Measurements from ENCODE around the gene CHST11.

DNA sequence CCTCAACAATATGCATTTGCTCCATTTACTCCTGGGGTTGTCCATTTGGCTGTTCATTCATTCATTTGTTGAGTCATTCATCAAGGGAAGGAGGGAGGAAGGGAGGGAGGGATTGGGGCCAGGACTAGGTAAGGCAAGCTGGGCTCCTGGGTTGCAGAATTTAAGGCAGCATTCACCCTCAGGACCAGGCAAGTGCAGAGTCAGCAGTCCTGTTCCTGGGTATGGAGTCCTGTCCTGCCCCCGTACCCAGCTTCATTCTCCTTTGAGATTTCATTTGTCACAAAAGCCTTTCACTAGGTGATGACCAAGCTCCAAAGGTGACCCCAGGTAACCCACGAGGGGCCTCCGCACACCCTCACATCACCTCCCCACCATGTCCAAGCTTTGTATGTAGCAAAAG, 178.1 kb downstream of the CHST11 start:
- TF ChIP-seq, protein P1, sequence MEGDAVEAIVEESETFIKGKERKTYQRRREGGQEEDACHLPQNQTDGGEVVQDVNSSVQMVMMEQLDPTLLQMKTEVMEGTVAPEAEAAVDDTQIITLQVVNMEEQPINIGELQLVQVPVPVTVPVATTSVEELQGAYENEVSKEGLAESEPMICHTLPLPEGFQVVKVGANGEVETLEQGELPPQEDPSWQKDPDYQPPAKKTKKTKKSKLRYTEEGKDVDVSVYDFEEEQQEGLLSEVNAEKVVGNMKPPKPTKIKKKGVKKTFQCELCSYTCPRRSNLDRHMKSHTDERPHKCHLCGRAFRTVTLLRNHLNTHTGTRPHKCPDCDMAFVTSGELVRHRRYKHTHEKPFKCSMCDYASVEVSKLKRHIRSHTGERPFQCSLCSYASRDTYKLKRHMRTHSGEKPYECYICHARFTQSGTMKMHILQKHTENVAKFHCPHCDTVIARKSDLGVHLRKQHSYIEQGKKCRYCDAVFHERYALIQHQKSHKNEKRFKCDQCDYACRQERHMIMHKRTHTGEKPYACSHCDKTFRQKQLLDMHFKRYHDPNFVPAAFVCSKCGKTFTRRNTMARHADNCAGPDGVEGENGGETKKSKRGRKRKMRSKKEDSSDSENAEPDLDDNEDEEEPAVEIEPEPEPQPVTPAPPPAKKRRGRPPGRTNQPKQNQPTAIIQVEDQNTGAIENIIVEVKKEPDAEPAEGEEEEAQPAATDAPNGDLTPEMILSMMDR (IDR thresholded peaks at IDR 0.05), result no peak
- TF ChIP-seq EP300 (IDR thresholded peaks at IDR 0.05), result no peak
- no peak for TF ChIP-seq POLR2A (IDR thresholded peaks at IDR 0.05)
